ENCODE results near the gene CUX1. TPM values are rescaled to one million over a fixed set of nuclear protein-coding genes. Genes with fewer than 3 reads are reported as not detected.

Gene CUX1
- total and polyA plus RNA-seq, 10 of the 15 experiments (the other 5 are each of a cell fraction or from before 2014, with no cell fraction given) = 6.1 to 48.6 (median 25.9) TPM

DNA sequence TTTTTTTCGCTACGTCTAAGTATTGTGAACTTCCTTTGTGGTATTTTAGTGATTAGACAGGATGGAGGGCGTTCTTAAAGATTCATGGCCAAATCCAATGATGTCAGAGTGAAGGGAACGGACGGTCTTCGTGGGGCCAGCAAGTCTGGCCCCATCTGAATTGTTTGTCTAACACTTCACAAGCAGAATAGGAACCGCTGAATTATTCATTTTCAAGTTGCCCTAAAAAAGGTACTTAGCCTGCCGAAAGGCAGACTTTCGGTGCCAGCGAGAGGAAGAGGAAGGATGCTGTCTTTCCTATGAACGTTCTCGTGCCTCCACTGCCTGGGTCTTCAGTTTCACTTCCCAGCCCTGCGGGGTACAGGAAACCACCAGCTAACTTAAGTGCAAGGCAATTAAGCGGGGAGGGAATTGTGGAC, 323.5 kb downstream of the CUX1 start (continued):
- TF ChIP-seq NFYA (IDR thresholded peaks at IDR 0.05; ENCODE audit: borderline replicate concordance, low read depth, low read length) (no peak), NFIC (IDR thresholded peaks at IDR 0.05; ENCODE audit: low read depth, low read length) (no peak), ETV6 (conservative IDR thresholded peaks at IDR 0.05 in 1 of 2, IDR thresholded peaks at IDR 0.05 in 1 of 2; ENCODE audit: borderline replicate concordance in 1 of 2, low read depth in 1 of 2) (peak in 1 of 2 experiments; percentile 75; a peak in 1 of 4 replicates), NR2C1 (IDR thresholded peaks at IDR 0.05) (no peak), TCF12 (IDR thresholded peaks at IDR 0.05; ENCODE audit: low read depth, low read length) (no peak), TARDBP (IDR thresholded peaks at IDR 0.05; ENCODE audit: borderline replicate concordance) (no peak), MTA3 (IDR thresholded peaks at IDR 0.05; ENCODE audit: borderline replicate concordance, low read length) (peak; percentile 62; the same call in 1 of the 2 replicates), BHLHE40 (IDR thresholded peaks at IDR 0.05; ENCODE audit: borderline replicate concordance in 1 of 2, low read depth in 2 of 2, low read length in 1 of 2) (peak; percentile 26 to 46; a peak in 1 of 4 replicates), RB1 (IDR thresholded peaks at IDR 0.05; ENCODE audit: borderline replicate concordance) (no peak), SMC3 (IDR thresholded peaks at IDR 0.05; ENCODE audit: borderline replicate concordance, low read length) (no peak), EP300 (IDR thresholded peaks at IDR 0.05; ENCODE audit: borderline replicate concordance in 1 of 2, control insufficient read depth in 1 of 2, low read depth in 2 of 2, low read length in 2 of 2) (no peak), ASH2L (IDR thresholded peaks at IDR 0.05; ENCODE audit: borderline replicate concordance, low read depth) (no peak), CREM (IDR thresholded peaks at IDR 0.05; ENCODE audit: low read depth) (no peak), RAD21 (IDR thresholded peaks at IDR 0.05; ENCODE audit: insufficient read depth, low read depth, low read length) (no peak), ZNF207 (IDR thresholded peaks at IDR 0.05; ENCODE audit: borderline replicate concordance) (no peak), HDGF (IDR thresholded peaks at IDR 0.05) (no peak), POLR2AphosphoS5 (IDR thresholded peaks at IDR 0.05; ENCODE audit: low read length) (no peak)
- TF ChIP-seq, protein P1, sequence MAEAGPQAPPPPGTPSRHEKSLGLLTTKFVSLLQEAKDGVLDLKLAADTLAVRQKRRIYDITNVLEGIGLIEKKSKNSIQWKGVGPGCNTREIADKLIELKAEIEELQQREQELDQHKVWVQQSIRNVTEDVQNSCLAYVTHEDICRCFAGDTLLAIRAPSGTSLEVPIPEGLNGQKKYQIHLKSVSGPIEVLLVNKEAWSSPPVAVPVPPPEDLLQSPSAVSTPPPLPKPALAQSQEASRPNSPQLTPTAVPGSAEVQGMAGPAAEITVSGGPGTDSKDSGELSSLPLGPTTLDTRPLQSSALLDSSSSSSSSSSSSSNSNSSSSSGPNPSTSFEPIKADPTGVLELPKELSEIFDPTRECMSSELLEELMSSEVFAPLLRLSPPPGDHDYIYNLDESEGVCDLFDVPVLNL (IDR thresholded peaks at IDR 0.05; ENCODE audit: low read depth, low read length) = no peak
- TF ChIP-seq, protein P2, sequence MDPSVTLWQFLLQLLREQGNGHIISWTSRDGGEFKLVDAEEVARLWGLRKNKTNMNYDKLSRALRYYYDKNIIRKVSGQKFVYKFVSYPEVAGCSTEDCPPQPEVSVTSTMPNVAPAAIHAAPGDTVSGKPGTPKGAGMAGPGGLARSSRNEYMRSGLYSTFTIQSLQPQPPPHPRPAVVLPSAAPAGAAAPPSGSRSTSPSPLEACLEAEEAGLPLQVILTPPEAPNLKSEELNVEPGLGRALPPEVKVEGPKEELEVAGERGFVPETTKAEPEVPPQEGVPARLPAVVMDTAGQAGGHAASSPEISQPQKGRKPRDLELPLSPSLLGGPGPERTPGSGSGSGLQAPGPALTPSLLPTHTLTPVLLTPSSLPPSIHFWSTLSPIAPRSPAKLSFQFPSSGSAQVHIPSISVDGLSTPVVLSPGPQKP (IDR thresholded peaks at IDR 0.05; ENCODE audit: low read depth, low read length) = no peak
- TF ChIP-seq, protein P3, sequence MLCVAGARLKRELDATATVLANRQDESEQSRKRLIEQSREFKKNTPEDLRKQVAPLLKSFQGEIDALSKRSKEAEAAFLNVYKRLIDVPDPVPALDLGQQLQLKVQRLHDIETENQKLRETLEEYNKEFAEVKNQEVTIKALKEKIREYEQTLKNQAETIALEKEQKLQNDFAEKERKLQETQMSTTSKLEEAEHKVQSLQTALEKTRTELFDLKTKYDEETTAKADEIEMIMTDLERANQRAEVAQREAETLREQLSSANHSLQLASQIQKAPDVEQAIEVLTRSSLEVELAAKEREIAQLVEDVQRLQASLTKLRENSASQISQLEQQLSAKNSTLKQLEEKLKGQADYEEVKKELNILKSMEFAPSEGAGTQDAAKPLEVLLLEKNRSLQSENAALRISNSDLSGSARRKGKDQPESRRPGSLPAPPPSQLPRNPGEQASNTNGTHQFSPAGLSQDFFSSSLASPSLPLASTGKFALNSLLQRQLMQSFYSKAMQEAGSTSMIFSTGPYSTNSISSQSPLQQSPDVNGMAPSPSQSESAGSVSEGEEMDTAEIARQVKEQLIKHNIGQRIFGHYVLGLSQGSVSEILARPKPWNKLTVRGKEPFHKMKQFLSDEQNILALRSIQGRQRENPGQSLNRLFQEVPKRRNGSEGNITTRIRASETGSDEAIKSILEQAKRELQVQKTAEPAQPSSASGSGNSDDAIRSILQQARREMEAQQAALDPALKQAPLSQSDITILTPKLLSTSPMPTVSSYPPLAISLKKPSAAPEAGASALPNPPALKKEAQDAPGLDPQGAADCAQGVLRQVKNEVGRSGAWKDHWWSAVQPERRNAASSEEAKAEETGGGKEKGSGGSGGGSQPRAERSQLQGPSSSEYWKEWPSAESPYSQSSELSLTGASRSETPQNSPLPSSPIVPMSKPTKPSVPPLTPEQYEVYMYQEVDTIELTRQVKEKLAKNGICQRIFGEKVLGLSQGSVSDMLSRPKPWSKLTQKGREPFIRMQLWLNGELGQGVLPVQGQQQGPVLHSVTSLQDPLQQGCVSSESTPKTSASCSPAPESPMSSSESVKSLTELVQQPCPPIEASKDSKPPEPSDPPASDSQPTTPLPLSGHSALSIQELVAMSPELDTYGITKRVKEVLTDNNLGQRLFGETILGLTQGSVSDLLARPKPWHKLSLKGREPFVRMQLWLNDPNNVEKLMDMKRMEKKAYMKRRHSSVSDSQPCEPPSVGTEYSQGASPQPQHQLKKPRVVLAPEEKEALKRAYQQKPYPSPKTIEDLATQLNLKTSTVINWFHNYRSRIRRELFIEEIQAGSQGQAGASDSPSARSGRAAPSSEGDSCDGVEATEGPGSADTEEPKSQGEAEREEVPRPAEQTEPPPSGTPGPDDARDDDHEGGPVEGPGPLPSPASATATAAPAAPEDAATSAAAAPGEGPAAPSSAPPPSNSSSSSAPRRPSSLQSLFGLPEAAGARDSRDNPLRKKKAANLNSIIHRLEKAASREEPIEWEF (IDR thresholded peaks at IDR 0.05; ENCODE audit: insufficient replicate concordance, low read depth, low read length) = no peak
- TF ChIP-seq, protein P4, sequence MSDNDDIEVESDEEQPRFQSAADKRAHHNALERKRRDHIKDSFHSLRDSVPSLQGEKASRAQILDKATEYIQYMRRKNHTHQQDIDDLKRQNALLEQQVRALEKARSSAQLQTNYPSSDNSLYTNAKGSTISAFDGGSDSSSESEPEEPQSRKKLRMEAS (IDR thresholded peaks at IDR 0.05; ENCODE audit: low read depth, low read length) = no peak
